Measurements from ENCODE around the gene UBE2J2.

The UBE2J2 gene

GRCh38 chr1:1314237-1314586 is 40.6 kb upstream of the UBE2J2 start:
- TF ChIP-seq TEAD4 (IDR thresholded peaks at IDR 0.05) = no peak
- TF ChIP-seq CEBPB (IDR thresholded peaks at IDR 0.05) = no peak
- TF ChIP-seq EP300 (IDR thresholded peaks at IDR 0.05; ENCODE audit: borderline replicate concordance) = no peak
- TF ChIP-seq TAF1 (IDR thresholded peaks at IDR 0.05; ENCODE audit: low read depth) = no peak
- no peak for TF ChIP-seq ZBTB7A (IDR thresholded peaks at IDR 0.05; ENCODE audit: low read depth)
- TF ChIP-seq, protein P1, sequence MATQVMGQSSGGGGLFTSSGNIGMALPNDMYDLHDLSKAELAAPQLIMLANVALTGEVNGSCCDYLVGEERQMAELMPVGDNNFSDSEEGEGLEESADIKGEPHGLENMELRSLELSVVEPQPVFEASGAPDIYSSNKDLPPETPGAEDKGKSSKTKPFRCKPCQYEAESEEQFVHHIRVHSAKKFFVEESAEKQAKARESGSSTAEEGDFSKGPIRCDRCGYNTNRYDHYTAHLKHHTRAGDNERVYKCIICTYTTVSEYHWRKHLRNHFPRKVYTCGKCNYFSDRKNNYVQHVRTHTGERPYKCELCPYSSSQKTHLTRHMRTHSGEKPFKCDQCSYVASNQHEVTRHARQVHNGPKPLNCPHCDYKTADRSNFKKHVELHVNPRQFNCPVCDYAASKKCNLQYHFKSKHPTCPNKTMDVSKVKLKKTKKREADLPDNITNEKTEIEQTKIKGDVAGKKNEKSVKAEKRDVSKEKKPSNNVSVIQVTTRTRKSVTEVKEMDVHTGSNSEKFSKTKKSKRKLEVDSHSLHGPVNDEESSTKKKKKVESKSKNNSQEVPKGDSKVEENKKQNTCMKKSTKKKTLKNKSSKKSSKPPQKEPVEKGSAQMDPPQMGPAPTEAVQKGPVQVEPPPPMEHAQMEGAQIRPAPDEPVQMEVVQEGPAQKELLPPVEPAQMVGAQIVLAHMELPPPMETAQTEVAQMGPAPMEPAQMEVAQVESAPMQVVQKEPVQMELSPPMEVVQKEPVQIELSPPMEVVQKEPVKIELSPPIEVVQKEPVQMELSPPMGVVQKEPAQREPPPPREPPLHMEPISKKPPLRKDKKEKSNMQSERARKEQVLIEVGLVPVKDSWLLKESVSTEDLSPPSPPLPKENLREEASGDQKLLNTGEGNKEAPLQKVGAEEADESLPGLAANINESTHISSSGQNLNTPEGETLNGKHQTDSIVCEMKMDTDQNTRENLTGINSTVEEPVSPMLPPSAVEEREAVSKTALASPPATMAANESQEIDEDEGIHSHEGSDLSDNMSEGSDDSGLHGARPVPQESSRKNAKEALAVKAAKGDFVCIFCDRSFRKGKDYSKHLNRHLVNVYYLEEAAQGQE (IDR thresholded peaks at IDR 0.05; ENCODE audit: low read depth) = no peak

DNA sequence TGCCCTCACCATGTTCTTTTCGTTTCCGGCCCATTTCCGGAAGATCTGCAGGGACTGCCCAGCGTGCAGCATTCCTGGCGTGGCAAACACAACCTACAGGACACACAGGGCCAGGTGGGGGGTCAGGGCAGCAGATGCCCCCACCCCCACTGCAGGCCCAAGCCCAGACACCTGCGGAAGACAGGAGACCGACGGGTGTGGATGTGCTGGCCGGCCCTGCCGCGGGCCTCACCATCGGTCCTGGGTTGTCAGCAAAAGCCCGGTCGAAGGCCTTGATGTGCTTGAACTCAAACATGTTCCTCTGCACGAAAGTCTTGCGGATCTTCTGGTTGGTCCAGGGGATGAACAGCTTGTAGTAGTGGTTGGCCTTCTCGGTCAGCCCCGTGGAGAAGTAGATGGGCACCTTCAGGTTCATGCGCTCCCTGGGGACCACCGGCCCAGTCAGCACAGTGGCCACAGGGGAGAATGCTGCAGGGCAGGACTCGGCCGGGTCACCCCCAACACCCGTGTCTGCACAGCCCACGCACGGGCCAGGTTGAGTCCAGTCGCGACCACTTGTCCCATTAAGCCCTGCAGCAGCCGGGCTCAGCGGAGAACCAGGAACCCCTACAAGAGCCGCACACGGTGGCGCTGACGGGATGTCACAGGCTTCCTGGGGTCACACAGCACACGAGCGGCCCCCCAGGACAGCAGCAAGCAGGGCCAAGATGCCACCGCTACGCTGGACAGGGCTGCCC is 40.0 kb upstream of the UBE2J2 start:
- TF ChIP-seq NFIC (IDR thresholded peaks at IDR 0.05) = no peak
- no peak for TF ChIP-seq EP300 (IDR thresholded peaks at IDR 0.05; ENCODE audit: borderline replicate concordance)
- TF ChIP-seq CREB1 (IDR thresholded peaks at IDR 0.05; ENCODE audit: low read depth) = no peak
- TF ChIP-seq YY1 (IDR thresholded peaks at IDR 0.05; ENCODE audit: low read depth) = no peak
- TF ChIP-seq USF1 (IDR thresholded peaks at IDR 0.05) = no peak
- no peak for TF ChIP-seq FOXM1 (IDR thresholded peaks at IDR 0.05; ENCODE audit: borderline replicate concordance, low read depth)
- TF ChIP-seq TAF1 (IDR thresholded peaks at IDR 0.05; ENCODE audit: low read depth) = no peak

DNA sequence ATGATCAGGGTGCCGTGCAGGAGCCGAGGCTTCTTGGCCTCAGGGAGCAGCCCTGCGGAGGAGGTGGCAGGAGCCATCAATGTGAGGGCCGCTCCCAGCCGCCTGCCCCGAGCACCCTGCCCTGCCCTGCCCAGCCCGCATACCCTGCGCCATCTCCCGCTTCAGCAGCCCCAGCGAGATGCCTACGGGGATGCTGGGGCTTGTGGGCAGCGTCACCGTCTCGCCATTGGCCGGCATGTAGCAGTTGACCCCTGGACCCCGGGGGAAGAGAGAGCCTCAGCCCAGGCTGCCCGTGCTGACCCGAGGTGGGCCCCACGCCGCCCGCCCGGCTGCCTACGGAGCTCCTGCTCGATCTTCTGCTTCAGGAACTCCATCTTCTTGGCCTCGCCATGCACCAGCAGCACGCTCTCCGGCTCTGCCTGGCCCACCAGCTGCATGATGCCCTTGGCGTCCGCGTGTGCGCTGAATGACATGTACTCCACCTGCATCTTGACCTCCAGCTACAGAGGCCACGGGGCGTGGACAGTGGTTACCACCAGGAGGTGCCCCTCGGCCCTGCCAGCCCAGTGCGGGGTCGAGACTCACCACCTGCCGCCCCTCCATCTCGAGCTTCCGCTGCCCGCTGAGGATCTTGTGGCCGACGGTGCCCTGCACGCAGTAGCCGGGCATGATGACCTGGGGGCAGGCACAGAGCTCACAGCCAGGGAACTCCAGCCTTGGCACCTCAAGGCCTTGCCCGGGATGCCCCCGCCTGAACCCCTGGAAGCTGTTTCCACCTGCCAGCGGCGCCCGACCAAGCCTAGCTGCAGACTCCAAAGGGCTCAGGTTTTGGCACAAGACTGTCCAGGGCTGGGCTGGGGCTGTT is 39.0 kb upstream of the UBE2J2 start:
- TF ChIP-seq CREB1 (IDR thresholded peaks at IDR 0.05; ENCODE audit: low read depth) = no peak
- TF ChIP-seq, protein P2, sequence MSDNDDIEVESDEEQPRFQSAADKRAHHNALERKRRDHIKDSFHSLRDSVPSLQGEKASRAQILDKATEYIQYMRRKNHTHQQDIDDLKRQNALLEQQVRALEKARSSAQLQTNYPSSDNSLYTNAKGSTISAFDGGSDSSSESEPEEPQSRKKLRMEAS (IDR thresholded peaks at IDR 0.05) = no peak
- no peak for TF ChIP-seq YY1 (IDR thresholded peaks at IDR 0.05; ENCODE audit: low read depth)

GRCh38 chr1:1311107-1312104 is 37.8 kb upstream of the UBE2J2 start:
- TF ChIP-seq TCF12 (IDR thresholded peaks at IDR 0.05; ENCODE audit: low read depth) = no peak

DNA sequence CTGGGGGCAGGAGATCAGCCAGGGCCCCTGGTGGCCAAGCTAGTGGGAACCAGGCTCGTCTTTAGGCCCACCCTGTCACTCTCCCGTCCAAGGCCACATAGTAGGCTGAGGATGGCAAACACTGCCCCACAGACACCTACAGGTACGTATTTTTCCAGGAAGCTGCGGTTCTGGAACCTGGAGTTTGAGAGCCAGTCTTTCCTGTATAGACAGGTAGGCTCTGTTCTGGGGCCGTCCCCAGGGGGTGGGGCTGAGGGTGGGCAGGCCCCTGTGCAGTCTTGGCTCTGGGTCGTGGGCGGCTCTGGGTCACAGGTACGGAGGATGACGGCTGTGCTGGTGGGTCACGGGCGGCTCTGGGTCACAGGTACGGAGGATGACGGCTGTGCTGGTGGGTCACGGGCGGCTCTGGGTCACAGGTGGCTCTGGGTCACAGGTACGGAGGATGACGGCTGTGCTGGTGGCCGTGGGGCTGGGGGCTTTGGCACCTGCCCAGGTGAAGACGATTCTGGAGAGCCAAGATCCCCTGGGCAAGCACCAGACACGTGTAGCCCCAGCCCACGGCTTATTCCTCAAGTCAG is 36.9 kb upstream of the UBE2J2 start:
- TF ChIP-seq FOXM1 (IDR thresholded peaks at IDR 0.05; ENCODE audit: borderline replicate concordance, low read depth) = no peak
- TF ChIP-seq NFIC (IDR thresholded peaks at IDR 0.05) = no peak
- TF ChIP-seq, protein P1 (IDR thresholded peaks at IDR 0.05; ENCODE audit: low read depth) = no peak
- no peak for TF ChIP-seq YY1 (IDR thresholded peaks at IDR 0.05; ENCODE audit: low read depth)
- TF ChIP-seq CREB1 (IDR thresholded peaks at IDR 0.05; ENCODE audit: low read depth) = no peak
- TF ChIP-seq TEAD4 (IDR thresholded peaks at IDR 0.05) = no peak
- TF ChIP-seq ZBTB7A (IDR thresholded peaks at IDR 0.05; ENCODE audit: low read depth) = no peak
- TF ChIP-seq EP300 (IDR thresholded peaks at IDR 0.05; ENCODE audit: borderline replicate concordance) = no peak
- TF ChIP-seq EGR1 (IDR thresholded peaks at IDR 0.05) = no peak
- TF ChIP-seq, protein P2 (IDR thresholded peaks at IDR 0.05) = no peak
- TF ChIP-seq RAD21 (IDR thresholded peaks at IDR 0.05; ENCODE audit: low read depth) = no peak
- TF ChIP-seq TCF12 (IDR thresholded peaks at IDR 0.05; ENCODE audit: low read depth) = no peak
- TF ChIP-seq USF1 (IDR thresholded peaks at IDR 0.05) = no peak
- no peak for TF ChIP-seq TAF1 (IDR thresholded peaks at IDR 0.05; ENCODE audit: low read depth)
- no peak for TF ChIP-seq CEBPB (IDR thresholded peaks at IDR 0.05)
